ENCODE data around the gene PYGB.

Gene PYGB

GRCh38 chr20:25283221-25283951 lies 35.5 kb downstream of the PYGB start:
- no peak for TF ChIP-seq CTCF (IDR thresholded peaks at IDR 0.05; ENCODE audit: insufficient read depth, missing control alignments)
- DNase-seq (ENCODE audit: insufficient read length, low spot score) (no peak), FAIRE-seq (no peak)

GRCh38 chr20:25284131-25284601 lies 36.3 kb downstream of the PYGB start:
- no peak for TF ChIP-seq CTCF (IDR thresholded peaks at IDR 0.05; ENCODE audit: insufficient read depth, missing control alignments)
- FAIRE-seq: no peak
- no peak for DNase-seq (ENCODE audit: insufficient read length, low spot score)

- no peak for TF ChIP-seq CTCF (IDR thresholded peaks at IDR 0.05; ENCODE audit: insufficient read depth, missing control alignments)
- DNase-seq (ENCODE audit: insufficient read length, low spot score) (no peak), FAIRE-seq (no peak)
Observed at GRCh38 chr20:25285091-25285647, 37.3 kb downstream of the PYGB start.

GRCh38 chr20:25285856-25286798 lies 38.2 kb downstream of the PYGB start:
- FAIRE-seq (no peak), DNase-seq (ENCODE audit: insufficient read length, low spot score) (no peak)

GRCh38 chr20:25286917-25287316 lies 39.0 kb downstream of the PYGB start:
- no peak for TF ChIP-seq CTCF (IDR thresholded peaks at IDR 0.05; ENCODE audit: insufficient read depth, missing control alignments)
- DNase-seq (ENCODE audit: insufficient read length, low spot score) (no peak), FAIRE-seq (no peak)

More at GRCh38 chr20:25285856-25286798, 38.2 kb downstream of the PYGB start:
- no peak for TF ChIP-seq CTCF (IDR thresholded peaks at IDR 0.05; ENCODE audit: insufficient read depth, missing control alignments)

GRCh38 chr20:25287631-25288290 lies 39.9 kb downstream of the PYGB start:
- TF ChIP-seq CTCF (IDR thresholded peaks at IDR 0.05; ENCODE audit: insufficient read depth, missing control alignments): no peak
- FAIRE-seq (no peak), DNase-seq (ENCODE audit: insufficient read length, low spot score) (no peak)
